Esophagus muscularis mucosa (tissue), 3 donors: ENCODE measurements around the gene BDNF.

Experiments used
- CTCF ChIP-seq, 3 experiments: fragments of 200-600 bp in 2 of 3; fragments of 450-650 bp in 1 of 3; sonication (generic) in 2 of 3; IDR thresholded peaks; one replicate each; pipeline ENCODE4 v1.5.1; 2017 to 2019; ENCODE audit warnings: antibody characterized with exemption in 3 of 3, mild to moderate bottlenecking in 2 of 3, moderate library complexity in 1 of 3
- POLR2A ChIP-seq: fragments of 450-650 bp; IDR thresholded peaks from one replicate; pipeline ENCODE4 v1.6.1; 2017; ENCODE audit warnings: antibody characterized with exemption, moderate library complexity, mild to moderate bottlenecking, low read depth
- POLR2AphosphoS5 ChIP-seq, 2 donors: sonication (generic); formaldehyde crosslinking; IDR thresholded peaks; one replicate each; pipeline ENCODE4 v1.6.1; 2017; ENCODE audit warnings: antibody characterized with exemption in 2 of 2

- no peak for TF ChIP-seq POLR2AphosphoS5 (IDR thresholded peaks at IDR 0.05)
- no peak for TF ChIP-seq CTCF (IDR thresholded peaks at IDR 0.05)
- TF ChIP-seq POLR2A = no peak
These were observed 6.9 kb downstream of the BDNF start for GRCh38 chr11:27693398-27693797.
